GM19023 (cell line): ENCODE measurements around the gene EFCC1.

Experiments
- ATAC-seq: cut with Tn5 transposase; IDR thresholded peaks from one replicate; pipeline ENCODE4 v1.9.1; 2021; ENCODE audit warnings: mild to moderate bottlenecking, moderate library complexity; ENCODE audit not compliant: unreplicated experiment

EFCC1 gene

GRCh38 chr3:129030611-129031010, 29.5 kb downstream of the EFCC1 start:
- no peak for ATAC-seq

GRCh38 chr3:129031476-129032215, 30.5 kb downstream of the EFCC1 start:
- ATAC-seq, result no peak

GRCh38 chr3:129032716-129033115, 31.6 kb downstream of the EFCC1 start:
- ATAC-seq, result no peak

- ATAC-seq, result no peak
Measured at GRCh38 chr3:129033151-129033550, 32.0 kb downstream of the EFCC1 start.

- ATAC-seq, result no peak
Measured at GRCh38 chr3:129033633-129034321, 32.7 kb downstream of the EFCC1 start.

GRCh38 chr3:129034642-129035041, 33.5 kb downstream of the EFCC1 start:
- ATAC-seq, result no peak

GRCh38 chr3:129035360-129036221, 34.5 kb downstream of the EFCC1 start:
- ATAC-seq, result no peak

GRCh38 chr3:129036222-129037092, 35.4 kb downstream of the EFCC1 start:
- ATAC-seq, result no peak

- ATAC-seq, result no peak
Measured at GRCh38 chr3:129037093-129037419, 36.0 kb downstream of the EFCC1 start.

GRCh38 chr3:129038121-129038855, 37.2 kb downstream of the EFCC1 start:
- ATAC-seq, result no peak

- no peak for ATAC-seq
Measured at GRCh38 chr3:129039271-129040038, 38.4 kb downstream of the EFCC1 start.

GRCh38 chr3:129040039-129040336, 38.9 kb downstream of the EFCC1 start:
- ATAC-seq, result no peak

- ATAC-seq, result no peak
Measured at GRCh38 chr3:129040579-129041300, 39.6 kb downstream of the EFCC1 start.

- ATAC-seq, result no peak
Measured at GRCh38 chr3:129045675-129046036, 44.6 kb downstream of the EFCC1 start.

- ATAC-seq, result no peak
Measured at GRCh38 chr3:129046037-129046731, 45.1 kb downstream of the EFCC1 start.

GRCh38 chr3:129046732-129047552, 45.8 kb downstream of the EFCC1 start:
- no peak for ATAC-seq

- ATAC-seq, result no peak
Measured at GRCh38 chr3:129047553-129047839, 46.4 kb downstream of the EFCC1 start.
